Epithelial cell of prostate (primary cell): ENCODE measurements around the gene TRIM25.
A peak's percentile ranks its signal among the peaks of the same experiment; 100 is the strongest.

Source experiments
- DNase-seq: peaks from one replicate; pipeline ENCODE4 v3.0.0-alpha.2; 2011; ENCODE audit warnings: low read depth, low spot score
- H3K27ac ChIP-seq: fragments of 450-650 bp; 2 replicates; pipeline ENCODE4 v1.5.1; 2017; ENCODE audit warnings: mild to moderate bottlenecking

The TRIM25 gene

DNA sequence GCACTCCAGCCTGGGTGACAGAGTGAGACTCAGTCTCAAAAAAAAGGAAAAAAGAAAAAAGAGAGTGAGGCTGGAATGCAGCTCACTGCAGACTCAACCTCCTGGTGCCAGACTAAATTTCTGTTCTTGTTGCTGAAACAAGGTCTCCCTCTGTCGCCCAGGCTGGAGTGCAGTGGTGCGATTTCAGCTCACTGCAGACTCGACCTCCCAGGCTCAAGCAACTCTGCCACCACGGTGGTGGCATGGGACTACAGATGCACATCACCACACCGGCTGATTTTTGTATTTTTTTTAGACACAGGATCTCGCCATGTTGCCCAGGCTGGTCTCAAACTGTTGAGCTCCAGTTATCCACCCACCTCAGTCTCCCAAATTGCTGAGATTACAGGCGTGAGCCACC, 34.6 kb downstream of the TRIM25 start:
- no peak for DNase-seq
- no peak overlapping the region for H3K27ac ChIP-seq

DNA sequence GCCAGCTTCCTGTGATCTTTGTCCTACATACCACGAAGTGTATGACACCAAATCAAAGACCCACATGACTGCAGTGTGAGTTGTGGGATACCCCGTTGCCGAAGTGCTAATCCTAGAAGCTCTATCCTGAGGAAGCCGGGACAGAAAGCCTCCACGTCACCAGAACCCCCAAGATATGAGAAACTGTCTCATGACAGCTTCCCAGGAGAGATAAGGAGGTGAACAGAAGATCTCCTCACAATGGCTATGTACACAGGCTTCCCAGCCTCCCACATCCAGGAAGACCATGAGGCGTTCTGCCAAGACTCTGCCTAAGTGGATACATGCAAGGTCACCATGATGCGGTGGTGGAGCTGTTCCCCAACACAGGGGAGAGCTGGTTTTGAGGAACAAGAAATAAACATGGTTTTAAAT, 37.1 kb downstream of the TRIM25 start:
- DNase-seq: no peak
- H3K27ac ChIP-seq: no peak overlapping the region

DNA sequence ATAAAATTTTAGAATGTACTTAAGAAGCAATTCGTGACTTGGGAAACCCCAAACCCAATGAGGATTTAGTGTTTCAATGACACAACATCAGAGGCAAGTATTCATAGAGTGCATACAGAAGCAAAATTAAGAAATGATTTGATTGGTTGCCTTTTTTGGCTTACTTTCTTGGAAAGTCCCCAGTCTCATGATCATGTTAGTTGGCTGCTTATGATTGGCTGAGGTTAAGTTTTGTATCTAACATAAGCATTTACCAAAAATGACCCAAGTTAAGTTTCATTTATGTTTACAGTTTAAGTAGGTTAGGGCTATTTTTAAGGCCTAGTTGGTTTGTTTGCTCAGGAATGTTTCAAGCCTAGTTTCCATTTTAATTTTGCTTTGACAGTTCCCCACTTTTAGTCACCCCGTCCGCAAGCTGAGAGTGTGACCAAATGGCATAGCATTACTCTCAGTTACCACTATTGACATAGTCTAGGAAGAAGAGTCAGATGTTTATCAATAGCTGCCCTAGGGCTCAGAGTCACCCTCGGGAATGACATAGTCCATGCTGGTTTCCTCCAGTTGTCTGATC, 43.7 kb downstream of the TRIM25 start:
- no peak overlapping the region for H3K27ac ChIP-seq
- DNase-seq: no peak

DNA sequence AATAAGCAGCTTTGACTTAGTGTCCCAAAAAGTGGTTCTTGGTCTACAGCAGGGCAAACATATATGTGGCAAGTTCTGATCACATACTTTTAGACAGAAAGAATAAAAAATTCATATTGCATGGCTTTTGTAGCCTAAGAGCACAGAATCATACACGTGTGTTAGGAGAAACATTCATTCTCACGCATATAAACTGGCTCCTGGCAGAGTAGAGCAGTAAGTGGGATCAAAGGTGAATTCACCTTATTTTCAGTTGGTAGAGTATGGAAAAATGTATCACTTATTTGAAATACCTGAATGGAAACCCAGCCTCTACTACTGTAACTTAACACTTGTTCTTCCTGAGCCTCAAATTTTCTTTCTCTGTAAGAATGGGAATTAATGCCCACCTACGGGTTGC, 45.1 kb downstream of the TRIM25 start:
- DNase-seq: no peak
- H3K27ac ChIP-seq: no peak overlapping the region

DNA sequence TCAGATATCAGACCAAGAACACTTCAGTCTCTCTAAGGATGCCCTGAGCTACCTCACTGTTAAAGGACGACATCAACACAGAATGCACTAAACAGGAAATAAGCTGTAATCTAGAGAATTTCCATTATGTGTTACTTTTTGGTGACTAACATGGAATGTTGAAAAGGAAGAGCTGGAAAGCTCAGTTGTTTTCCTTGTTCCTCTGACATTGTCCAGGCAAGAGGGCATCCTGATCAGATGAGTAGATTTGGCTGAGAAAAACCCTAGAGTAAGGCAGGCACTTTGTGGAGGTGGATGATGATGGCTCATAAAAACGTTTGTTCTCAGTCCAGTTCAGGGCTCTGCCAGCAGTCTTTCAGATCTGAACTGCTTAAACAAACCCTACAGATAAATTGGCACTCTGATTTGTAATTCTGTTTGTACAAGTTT, 45.9 kb downstream of the TRIM25 start:
- no peak for DNase-seq
- peak overlapping the region; percentile 26 for H3K27ac ChIP-seq

DNA sequence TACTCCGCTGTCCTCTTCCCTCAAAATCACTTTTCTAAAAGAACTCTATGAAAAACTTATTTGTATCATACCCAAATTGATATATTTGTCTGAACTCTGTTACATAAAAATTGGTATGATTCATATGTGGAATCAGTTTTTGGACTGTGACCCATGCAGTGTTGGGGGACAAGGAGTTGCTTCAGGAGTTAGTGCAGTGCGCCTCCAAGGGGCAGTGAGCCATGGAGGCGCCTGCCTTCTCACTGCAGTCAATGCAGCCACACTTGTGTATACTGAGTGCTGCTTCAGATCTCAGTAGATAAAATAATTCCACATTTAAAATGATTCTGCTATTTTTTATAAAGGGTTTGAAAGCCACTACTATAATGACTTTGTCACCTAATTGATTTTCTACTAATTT, 47.4 kb downstream of the TRIM25 start:
- DNase-seq: no peak

DNA sequence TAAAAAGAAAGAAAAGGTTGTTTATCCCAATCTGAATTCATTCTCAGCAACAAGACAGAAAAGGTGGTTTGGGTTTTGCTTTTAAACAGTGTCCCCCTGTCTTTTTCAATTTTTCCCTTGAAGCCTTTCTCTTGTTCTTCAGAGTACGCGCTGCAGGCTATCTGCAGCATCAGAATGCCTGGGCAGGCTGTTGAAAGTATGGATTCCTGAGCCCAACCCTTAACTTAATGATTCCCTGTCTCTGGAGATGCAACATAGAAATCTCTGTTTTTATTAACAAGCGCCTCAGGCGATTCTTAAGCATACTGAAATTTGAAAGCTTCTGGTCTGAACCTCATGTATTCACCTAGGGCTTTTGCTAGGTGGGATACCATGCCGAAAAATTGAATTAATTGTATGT, 47.8 kb downstream of the TRIM25 start:
- no peak for DNase-seq
- H3K27ac ChIP-seq: no peak overlapping the region

More for the DNA sequence above, 47.4 kb downstream of the TRIM25 start:
- no peak overlapping the region for H3K27ac ChIP-seq

DNA sequence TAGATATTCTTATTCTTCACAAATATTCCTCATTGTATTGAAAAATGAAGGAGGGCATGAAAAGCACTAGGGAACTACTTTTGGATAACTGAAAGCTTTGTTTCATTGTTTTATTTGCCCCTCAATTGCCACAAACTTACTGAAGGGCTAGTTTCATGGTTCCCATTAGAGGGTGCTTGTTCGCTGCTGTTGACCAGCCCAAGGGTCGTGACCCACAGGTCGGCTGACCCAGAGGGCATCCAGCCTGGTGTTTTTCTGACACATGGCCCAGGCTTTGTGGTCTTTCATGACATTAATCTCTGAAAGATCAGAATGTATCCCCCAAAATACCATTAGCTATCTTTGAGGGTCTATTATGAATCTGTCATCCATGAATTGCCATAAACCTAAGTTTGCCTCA, 49.9 kb downstream of the TRIM25 start:
- DNase-seq: no peak
- no peak overlapping the region for H3K27ac ChIP-seq

DNA sequence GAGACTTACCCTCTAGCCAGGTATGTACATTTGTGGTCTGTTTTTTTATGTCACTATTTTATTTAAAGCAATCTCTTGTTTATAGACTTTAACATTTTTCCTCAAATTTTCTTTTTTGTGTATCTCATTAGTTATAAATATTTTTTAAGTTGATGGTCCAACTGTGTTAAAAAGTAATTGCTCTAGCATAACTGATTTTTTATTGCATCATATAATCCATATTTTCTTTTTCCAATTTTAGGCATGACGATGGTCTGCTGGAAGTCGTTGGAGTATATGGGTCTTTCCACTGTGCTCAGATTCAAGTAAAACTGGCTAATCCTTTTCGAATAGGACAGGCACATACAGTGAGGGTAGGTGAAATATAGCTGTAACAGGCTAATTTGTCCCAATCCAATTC, 52.0 kb downstream of the TRIM25 start:
- H3K27ac ChIP-seq: no peak overlapping the region
- no peak for DNase-seq

DNA sequence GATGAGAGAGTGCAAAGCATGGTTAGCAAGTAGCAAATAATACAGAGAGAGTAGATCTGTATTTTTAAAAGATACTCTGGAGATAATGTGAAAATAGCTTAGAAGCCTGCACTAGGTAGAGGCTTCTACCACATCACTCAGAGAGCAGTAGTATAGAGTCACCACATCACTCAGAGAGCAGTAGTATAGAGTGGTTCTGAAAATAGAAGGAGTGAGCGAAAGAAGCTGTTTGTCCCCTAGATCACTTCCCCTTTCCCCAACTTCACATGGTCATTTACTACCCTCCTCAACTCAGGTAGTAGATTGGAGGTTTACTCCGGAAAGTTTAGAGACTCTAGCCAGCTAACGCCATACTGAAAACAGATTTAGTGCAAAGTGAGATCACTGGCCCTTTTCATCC, 62.8 kb downstream of the TRIM25 start:
- DNase-seq: no peak
- H3K27ac ChIP-seq: no peak overlapping the region

DNA sequence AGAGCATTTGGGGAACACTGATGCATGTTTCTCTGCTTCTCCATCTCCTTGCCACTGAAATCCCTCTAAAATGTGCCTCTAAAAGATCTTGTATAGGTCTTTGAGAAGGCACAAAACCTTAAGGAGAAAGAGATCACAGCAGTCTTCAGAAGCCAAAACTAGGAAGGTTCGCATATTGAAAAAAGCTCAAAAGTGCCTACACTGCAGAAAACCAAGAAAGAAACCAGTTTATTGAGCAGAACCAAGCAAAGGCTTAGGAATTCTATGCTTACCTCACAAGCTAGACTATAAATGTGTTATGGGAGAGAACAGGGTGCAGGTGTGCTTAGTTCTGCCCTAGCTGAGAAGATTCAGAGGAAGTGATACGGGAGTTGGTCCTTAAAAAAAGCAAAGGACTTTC, 63.3 kb downstream of the TRIM25 start:
- no peak for DNase-seq
- no peak overlapping the region for H3K27ac ChIP-seq

DNA sequence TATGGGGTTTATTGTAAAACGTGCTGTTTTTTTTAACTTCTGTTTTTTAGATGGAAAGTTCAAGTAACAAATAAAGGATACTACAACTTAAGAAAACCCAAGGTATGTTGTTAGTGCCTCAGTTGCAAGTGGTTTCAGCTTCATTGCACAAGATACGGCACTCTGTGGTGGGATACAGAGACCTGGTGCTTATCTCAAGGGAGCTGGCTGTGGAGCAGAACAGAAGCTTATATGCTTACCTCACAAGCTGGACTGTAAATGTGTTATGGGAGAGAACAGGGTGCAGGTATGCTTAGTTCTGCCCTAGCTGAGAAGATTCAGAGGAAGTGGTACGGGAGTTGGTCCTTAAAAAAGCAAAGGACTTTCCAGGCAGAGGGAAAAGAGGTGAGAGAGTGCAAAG, 64.7 kb downstream of the TRIM25 start:
- no peak for DNase-seq
- no peak overlapping the region for H3K27ac ChIP-seq

DNA sequence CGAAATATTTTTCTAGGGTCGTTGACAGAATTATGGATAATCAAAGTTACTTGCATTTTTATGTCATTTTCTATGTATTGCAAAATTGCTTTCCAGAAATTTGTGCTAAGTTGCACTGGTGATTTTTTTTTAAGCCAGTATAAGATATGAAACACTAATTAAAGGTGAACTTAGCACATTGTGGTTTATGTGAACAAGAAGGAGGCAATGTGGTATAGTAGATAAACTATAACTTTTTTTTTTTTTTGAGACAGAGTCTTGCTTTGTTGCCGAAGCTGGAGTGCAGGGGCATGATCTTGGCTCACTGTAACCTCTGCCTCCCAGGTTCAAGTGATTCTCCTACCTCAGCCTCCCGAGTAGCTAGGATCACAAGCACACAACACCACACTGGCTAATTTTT, 66.7 kb downstream of the TRIM25 start:
- no peak for DNase-seq
- no peak overlapping the region for H3K27ac ChIP-seq

DNA sequence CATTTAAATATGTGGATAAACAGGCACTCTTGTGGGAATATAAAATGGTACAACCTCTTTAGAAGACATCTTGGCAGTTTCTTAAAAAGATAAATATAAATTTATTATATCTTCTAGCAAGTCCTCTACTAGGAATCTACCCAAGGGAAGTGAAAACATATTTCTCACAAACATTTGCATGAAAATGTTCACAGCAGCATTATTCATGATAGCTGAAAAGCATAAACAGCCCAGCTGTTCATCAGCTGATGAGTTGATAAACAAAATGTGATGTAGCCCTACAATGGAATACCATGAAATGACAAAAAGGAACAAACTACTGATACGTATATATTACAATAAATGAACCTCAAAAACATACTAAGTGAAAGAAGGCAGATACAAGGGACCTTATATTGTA, 67.9 kb downstream of the TRIM25 start:
- H3K27ac ChIP-seq: no peak overlapping the region
- DNase-seq: no peak

DNA sequence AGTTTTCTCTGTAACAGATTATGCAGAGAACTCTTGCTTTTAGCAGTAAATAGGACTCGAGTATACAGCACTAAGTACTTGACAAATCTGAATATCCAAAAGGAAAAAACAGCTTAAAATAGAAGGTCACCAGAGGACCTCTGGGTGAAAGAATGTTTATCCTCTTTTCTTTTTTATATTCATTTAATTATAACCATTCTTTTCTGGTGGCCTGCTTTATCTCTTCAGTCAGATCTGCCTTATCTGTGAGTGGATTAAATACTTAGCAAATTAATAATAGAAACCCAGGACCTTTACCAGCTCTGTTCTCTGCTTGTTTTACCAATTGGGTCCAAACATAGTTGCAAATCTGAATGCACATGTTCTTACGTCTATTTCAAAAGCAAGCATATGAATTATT, 71.3 kb downstream of the TRIM25 start:
- no peak for DNase-seq
- no peak overlapping the region for H3K27ac ChIP-seq

DNA sequence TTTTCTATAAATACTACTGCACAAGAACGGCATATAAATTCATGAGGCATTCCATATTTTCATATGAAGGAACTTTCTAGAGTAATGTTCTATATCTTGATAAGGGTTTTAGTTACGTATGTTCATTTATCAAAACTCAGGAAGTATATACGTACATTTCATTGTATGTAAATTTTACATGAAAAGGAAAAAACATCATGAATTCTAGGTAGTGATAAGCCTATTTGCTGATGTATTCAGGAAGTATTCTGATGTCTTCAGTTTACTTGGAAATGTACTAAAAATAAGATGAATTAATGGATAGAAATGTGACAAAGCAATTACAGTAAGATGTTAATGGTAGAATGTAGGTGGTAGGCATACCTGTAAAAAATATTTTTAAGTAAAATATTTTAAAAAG, 75.2 kb downstream of the TRIM25 start:
- no peak for DNase-seq

More for the DNA sequence above, 75.2 kb downstream of the TRIM25 start:
- no peak overlapping the region for H3K27ac ChIP-seq
